GOT3 (cell line): ENCODE measurements around the gene IRAK1.

ENCODE experiments used
- DNase-seq: peaks from one replicate; lab custom pipeline; 2025; ENCODE audit warnings: mixed read lengths; lab: John Stamatoyannopoulos, UW

The IRAK1 gene

DNA sequence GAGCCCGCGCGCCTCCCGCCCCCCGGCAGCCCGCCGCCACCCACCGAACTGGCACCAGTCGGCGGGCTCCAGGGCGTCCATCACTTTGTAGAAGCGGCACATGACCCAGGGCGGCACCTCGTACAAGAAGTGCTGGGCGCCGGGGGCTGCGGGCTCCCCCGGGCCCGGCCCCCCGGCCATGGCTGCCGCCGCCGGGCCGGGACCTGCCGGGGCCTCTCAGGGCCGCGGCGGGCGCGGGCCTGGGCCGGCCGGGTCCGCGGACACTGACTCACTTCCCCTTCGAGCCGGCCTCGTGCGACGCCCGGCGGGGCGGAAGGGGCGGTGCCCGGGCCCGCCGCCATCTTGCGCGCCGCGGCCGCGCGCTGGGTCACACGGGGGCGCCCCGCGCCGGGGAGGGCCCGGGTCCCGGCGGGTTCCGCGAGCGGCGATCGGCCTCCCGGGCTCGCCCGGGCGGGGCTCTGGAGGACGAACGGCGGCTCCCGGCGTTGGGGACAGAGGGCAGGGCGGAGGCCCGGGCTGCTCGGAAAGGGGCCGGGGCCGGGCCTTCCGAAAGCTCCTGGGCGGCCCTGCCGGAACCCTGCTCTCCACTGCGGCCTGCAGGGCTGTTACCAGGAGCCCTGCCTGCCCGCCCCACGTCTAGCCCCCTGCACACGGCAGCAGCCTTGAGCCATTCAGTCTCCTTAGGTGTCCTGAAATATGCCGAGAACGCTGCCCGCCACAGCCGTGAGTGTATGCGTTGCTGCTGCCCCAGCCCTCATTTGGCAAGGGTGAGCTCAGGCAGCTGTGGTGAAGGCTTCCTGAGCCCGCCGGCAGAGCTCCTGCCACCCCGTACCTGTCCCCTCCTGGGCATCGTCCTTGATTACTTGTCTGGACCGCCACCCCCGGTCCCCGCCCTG is at the start of gene IRAK1:
Gene IRAK1 (minus strand): TSS at position 270 of the 896 bp plus-strand sequence. CDS start 90 bp downstream, at position 180.
- DNase-seq: peak; percentile 35

DNA sequence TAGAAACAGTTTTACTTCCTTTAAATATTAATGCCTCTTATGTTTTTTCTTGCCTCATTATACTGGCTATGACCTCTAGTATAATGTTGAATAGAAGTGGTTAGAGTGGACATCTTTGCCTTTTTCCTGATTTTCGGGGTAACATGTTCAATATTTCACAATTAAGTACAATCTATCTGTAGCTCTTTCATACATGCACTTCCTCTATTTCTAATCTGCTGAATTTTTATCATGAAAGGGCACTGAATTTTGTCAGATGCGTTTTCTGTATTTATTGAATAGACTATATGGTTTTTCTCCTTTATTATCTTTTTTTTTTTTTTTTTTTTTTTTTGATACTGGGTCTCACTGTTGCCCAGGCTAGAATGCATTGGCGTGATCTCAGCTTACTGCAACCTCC is 48.9 kb upstream of the IRAK1 start:
- DNase-seq: no peak

DNA sequence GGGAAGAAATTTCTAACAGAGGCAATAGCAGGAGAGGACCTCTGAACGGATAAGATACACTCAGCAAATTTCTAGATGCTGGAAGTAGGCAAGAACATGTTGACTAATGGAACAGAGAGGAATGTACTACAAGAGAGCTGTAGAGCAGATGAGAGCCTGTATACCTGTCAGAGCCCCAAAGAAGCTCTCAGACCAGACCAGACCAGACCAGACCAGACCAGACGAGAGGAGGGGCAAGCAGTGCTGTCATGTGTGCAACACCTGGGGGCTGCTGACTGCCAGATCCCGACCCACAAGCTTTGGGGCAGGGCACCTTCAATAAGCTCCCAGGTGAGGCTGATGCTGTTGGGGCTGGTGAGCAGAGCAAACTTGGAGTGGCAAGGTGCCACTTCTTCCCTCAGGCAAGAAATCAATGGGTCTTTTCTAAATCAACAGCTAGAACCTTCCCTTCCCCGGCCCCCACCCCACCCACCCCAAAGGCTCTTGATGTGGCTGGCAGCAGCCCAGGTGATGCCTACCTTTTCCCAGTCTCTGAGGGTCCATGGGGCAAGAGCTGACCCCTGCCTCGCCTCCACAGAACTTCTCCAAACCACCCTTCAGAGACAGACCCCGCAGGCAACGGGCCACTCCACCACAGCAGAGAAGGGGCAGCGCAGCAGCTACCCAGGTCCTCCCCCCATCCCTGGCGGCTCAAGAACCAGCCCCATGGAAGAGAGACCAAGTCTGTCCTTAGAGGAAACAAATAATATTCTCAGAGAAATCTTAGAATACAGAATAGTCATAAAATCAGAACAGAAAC is 45.1 kb upstream of the IRAK1 start:
- DNase-seq: no peak

DNA sequence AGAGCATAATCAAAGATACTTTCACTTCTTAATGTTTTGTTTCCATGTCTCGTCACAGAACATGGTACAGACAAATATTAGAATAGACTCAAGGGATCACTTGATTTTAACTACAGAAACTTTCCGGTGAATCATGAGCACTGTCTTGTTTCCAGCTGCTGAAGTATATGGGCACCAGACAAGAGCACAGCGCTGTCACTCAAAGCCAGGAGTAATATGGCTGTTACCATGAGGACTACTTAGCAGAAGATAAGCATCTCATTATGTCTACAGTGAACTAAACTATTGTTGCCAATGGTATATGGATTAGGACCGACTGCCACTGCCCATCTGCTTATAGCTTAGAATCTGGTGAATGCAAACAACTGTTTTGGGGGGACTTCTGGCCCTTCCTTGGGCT is 43.5 kb upstream of the IRAK1 start:
- DNase-seq: no peak

DNA sequence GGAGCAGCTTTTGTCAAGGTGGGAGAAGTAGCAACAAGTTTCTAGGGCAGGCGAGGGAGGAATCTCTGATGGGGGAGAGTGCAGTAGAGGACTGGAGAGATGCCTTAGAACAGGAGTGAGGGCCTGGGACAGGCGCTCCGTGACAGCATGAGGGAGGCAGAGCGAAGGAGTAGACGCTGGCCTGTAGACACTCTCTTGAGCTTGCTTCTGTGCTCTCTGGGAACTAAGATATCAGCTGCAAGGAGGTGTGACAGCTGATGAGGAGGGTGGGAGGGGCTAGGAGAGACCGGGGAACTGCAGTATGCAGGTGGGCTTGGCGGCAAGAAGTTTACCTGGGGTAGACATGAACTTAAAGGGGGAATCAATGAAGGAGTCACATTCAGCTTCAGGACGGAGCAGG is 42.1 kb upstream of the IRAK1 start:
- no peak for DNase-seq

DNA sequence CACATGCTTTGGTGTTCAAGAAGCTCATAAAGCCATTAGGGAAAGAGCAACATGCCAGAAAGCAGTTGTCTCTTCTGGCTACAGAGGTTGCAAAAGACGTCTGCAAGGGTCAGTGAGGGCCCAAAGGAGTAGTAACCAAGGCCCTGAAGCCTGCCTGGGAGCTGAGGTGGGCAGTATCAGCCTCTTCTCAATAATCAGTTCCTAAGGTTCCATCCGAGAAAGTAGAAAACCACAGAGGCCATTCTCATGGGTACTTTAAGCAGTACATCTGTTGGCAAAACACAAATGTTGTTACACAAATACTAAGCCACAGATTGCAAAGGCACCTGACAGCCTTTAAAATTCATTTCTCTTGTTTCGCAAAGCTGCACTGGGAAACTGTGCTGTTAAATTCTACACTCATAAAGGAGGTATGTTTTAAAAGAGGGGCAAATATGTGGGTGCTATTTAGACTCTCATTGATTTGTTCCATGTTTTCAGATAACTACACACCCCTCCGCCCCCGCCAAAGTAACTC is 40.1 kb upstream of the IRAK1 start:
- DNase-seq: no peak

DNA sequence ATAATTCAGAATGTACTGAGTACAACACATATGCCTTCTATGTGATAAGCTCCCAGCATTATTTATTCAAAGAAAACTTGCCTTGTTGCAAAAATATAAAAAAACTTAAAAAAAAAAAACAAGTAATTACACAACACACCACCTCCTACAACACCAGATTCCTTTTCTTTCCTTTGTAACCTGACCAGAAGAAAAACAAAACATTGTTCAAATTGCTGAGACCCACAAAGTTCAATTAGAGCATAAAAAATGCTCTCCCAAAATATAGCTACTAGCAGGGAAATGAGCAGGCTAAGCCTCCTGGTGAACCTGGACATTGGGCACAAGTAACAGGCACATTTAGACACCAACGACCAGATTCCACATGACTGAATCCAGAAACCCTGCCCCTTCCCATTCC is 39.5 kb upstream of the IRAK1 start:
- no peak for DNase-seq

DNA sequence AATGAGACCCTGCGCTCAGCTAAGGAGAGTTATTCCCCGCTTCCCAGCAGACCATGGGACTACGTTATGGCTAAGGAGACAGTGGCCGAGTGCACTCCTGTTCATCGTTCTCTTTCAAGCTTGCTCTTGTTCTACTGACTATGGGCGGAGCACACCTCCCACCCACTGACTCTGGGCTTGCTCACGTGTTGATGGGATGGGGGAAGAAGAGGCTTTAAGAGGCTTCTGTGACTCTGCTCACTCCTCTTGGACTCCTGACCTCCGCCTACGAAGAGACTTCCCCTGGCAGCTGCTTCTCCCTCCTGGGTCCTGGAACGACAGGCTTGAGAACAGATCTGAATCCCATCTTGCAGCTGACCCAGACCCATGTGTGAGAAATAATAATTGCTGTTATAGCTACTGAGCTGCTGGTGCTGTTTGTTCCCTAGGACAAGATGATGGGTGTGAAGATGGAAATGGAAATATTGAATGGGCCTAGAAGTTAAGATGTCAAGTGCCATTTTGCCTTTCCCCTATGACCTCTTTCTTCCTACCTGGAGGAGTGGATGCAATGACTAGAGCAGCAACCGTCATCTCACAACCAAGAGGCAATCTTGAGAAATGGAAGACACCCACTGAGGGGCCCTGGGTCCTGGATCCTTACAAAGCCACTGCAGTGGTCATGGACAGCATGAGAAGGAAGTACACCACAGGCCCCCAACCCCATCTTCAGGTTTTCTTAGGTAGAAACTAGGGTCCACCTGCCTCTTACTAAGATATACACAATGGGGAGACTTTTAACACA is 38.7 kb upstream of the IRAK1 start:
- DNase-seq: no peak

DNA sequence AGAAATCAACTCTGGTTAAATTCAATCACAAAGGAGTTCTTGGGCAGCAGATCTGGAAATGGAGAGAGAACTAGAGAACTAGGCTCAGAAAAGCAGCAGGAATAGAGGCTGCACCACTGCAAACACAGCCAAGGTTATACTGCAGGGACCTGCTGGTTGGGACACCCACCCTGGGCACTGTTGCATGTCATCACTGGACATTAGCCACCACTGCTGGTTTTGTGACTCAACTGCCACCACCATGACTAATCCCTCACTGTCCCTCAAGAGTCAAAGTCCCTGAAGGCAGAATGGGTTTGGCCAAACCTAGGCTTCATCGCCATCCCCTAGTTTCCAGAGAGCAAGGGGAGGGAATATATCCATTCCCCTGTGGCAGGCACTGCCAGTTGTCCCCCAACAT is 38.1 kb upstream of the IRAK1 start:
- no peak for DNase-seq

DNA sequence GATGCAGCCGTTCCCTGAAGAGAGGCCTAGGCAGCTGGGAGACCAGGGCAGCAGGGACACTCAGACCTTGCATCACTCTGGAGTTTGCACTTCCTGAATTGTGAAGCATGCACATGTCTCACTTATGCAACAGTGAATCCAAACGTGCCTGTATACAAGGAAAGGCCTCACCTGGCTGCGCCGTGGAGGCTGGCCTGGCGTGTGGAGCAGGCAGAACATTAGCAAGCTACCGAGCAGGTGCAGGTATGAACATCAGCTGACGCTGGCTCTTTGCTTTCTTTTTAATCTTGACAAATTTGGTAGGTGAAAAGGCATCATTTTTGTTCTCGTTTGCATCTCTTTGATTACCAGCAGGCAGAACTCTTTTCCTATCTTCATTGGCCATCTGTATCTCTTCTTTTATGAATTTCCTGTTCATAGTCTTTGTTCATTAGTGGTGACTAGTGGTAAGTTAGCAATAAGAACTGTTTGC is 37.1 kb upstream of the IRAK1 start:
- no peak for DNase-seq

DNA sequence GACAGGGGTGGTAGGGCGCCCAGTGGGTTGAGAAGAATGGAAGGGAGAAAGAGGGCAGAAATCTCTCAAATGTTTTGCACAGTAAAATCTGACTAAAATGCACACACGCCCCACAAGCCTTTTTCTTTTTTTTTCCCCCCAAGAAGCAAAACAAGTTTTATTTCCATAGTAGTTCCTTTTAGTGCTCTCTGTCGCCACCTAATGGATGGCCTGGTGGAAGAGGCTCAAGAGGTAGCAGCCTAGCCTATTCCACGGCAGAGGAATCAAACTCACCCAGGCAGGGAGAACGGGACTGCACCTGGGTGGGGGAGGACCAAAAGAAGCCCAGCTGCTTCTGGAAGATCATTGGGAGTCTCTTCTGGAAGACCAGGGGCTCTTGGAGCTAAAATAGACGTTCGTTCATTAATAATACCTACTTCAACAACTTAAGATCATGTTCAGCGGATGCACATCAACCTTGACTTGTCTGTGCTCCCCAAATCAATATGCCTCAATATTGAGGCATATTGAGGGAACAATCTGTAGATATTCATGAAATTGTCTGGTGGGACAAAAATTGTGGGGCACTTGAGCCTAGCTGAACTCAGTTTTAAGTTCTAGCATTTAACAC is 31.6 kb upstream of the IRAK1 start:
- no peak for DNase-seq

DNA sequence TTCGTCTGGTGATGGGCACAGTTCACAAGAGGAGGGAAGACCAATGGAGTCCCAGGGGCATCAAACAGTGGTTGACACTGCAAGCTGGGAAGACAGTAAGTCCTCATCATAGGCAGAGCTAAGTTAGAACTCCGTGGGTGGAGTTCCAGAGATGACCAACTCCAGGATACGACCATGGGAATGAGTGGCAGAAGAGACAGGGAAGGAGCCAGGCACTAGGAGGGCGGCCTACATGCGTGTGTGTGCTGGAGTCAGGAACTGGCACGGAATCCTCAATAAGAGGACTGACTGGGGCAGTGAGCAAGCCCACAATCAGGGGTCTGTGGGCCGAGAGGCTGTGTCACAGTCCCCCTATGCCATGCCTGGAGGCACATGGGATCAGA is 30.4 kb upstream of the IRAK1 start:
- no peak for DNase-seq

DNA sequence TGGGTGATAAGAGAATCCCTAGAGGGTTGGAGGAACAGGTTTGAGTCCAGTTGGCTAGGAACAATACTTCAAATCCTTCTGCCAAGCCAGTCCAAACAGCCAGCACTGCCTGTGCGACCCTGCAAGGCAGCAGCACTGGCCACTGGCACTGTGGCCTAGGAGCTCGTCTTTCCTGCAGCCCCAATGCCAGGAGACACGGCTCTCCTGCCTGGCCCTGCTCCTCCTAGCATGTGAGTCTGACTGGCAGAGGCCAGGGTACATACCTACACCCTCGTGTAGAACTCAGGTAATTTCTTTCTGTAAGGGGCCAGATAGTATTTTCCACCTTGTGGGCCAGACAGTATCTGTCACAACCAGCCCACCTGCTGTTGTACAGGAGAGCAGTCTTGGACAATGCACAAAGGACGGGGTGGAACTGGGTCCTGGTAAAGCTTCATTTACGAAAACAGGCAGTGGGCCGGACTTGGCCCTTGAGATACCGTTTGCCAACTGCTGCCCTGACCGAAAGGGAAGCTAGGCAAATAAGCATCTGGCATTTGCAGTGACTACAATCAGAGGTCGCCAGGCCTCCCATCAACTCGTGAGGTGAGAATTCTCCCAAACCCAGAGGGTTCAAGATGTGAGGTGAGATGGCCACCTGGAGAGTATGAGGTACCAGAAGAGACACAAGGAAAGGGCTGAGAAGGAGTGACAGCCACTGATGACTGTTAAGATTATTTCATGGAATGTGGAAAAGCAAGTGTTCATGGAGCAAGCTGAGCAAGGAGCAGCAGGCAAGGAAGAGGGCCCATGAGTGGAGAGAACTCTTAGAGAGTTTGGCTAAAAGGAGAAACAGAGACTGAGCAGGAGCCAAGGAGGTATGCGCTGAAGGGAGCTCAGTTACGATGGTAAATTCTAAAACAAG is 29.8 kb upstream of the IRAK1 start:
- no peak for DNase-seq

DNA sequence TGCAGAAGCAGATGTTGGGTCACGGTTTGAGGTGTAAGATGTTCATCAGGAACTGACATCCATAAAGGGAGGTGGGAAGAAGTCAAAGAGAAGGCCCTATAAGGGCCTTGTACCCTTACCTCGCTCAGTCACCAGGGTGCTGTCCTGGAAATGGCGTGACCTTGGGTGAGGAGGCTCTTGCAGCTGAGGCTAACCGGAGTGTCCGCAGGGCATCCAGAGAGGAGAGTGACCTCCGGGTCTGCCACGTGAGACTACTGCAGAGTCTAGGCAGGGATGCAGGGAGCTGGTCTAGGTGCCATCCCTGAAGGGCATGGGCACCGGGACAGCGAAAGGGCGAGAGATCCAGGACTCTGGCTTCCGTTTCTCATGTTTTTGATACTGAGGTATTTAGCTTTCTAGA is 28.7 kb upstream of the IRAK1 start:
- no peak for DNase-seq

DNA sequence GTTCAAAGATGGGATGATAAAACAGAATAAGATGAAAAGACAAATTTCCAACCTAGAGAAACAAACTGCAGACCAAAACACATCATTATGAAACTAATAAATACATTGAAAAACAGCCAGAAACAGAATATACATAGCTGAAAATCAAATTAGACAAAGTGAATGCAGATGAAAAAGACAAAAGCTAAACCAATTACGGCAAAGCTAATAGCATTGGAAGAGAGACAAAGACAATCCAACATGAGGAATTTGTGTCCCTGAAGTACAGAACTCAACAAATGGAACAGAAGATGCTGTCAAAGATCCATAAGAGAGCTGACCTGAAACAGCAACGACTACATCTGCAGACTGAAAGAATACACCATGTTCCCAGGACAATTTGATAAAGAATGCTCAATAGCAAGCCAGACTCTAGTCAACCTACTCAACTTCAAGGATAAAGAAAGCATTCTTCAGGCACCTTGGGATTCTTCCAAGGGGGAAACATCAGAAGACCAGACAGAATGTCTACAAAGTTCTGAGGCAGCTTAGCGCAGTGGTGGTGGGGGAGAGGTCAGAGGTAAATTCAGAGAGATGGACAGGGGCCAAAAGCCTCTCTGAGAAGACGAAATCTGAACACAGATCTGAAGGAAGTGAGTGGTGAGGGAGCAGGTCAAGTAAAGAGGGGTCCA is 27.4 kb upstream of the IRAK1 start:
- no peak for DNase-seq

DNA sequence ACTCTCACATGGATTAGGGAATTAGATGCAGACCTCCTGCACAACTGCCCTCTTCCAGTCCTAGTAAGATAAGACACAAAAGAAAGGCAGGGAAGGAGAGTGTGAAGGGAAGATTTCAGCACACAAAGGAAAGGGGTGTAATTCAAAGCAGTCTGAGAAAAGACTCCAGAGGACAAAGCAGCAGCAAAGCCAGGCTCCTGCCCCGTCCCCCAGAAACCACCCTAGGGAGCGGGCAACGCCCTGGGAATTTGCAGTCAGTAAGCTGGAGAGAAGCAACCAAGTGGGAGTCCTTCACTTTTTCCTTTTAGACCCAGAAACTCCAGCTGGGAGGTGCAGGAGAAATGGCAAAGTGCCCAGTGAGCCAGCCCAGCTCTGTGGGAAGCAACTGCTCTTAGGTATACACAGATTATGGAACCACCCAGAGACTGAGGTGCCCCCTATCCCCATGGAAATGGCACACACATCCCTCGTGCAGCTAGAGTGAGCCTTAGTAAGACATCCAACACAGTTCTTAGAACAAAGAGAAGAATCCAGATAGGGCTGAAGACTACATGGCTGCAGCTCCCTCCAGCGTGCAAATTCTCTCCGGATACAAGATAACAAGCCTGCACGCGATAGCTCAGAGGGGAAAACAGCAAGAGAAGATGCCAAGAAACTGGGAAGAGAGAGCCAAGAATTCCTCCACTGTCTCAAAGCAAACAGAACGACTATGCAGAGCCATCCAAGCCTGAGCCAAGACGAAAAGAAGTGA is 26.5 kb upstream of the IRAK1 start:
- DNase-seq: no peak

DNA sequence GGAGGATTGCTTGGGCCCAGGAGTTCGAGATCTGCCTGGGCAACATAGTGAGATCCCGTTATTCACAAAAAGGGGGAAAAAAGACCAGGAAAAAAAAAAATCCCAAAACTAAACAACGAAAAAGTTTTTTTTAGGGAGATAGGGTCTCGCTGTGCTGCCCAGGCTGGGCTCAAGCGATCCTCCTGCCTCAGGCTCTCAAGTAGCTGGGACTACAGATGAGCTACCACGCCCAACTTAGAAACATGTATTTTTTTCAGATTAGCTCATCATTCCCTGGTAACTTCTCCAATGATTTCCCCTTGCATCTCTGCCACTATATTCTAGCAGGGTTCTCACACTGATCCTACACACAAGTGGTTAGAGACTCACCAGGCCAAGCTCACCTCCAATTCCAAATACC is 24.4 kb upstream of the IRAK1 start:
- DNase-seq: no peak

DNA sequence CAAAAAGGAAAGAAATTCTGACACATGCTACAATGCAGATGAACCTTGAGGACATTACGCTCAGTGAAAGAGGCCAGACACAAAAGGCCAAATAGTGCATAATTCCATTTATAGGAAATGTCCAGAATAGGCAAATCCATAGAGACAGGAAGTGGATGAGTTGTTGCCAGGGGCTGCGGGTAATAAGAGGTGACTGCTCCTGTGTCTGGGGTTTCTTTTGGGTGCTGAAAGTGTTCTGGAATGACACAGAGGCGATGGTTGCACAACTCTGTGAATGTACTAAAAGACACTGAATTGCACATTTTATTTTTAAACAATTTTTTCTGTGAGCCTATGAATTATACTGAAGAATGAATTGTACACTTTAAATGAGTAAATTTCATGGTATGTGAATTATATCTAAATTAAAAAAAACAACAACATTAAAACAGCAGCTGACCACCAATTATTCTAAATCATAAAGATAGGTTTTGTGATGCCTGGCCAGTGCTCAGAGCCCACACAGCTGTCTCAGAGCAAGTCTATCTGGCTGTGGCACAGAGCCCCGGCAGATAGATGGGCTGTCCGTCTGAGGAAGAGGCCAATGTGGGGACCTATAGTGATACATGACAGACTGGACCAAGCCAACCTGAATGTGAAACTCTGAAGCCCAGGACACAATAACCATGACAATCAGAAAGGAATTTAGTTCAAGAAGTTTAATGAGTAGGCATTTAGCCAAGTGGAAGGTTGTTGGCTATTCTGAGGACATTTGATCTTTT is 23.5 kb upstream of the IRAK1 start:
- DNase-seq: no peak

DNA sequence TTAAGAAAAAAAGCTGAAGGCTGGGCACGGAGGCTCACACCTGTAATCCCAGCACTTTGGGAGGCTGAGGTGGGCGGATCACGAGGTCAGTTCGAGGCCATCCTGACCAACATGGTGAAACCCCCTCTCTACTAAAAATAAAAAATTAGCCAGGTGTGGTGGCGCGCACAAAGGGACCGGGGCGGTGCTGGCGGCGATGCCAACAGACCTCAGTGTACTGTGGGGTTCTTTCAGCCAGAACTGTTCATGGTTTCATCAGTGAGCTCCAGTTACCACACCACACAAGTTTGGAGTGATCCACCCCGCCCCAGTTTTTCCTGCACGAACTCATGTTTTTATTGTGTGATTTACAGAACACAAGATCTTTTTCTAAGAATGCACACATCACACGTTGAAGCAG is 21.2 kb upstream of the IRAK1 start:
- DNase-seq: no peak
